ENCODE data around the gene ABCA13. TPM values are rescaled to one million over a fixed set of nuclear protein-coding genes. Genes with fewer than 3 reads are reported as not detected.

ABCA13 gene
- polyA plus RNA-seq, 1 experiment = 0.05 TPM

GRCh38 chr7:48473205-48473865 lies 302.1 kb downstream of the ABCA13 start:
- CTCF ChIA-PET = no interaction called here
- Histone ChIP-seq H3K27me3 (ENCODE audit: control insufficient read depth, insufficient read depth, low read length) (no peaks in the 10 kb centered on the region), H3K9me3 (ENCODE audit: control insufficient read depth, insufficient read depth, low read length) (no peaks in the 10 kb centered on the region), H3K27ac (ENCODE audit: low read depth, low read length) (no peak overlapping the region), H3K4me3 (ENCODE audit: low read depth, low read length) (no peak overlapping the region)
- no peak for DNase-seq (ENCODE audit: low read depth, low spot score)
- TF ChIP-seq, protein P1, sequence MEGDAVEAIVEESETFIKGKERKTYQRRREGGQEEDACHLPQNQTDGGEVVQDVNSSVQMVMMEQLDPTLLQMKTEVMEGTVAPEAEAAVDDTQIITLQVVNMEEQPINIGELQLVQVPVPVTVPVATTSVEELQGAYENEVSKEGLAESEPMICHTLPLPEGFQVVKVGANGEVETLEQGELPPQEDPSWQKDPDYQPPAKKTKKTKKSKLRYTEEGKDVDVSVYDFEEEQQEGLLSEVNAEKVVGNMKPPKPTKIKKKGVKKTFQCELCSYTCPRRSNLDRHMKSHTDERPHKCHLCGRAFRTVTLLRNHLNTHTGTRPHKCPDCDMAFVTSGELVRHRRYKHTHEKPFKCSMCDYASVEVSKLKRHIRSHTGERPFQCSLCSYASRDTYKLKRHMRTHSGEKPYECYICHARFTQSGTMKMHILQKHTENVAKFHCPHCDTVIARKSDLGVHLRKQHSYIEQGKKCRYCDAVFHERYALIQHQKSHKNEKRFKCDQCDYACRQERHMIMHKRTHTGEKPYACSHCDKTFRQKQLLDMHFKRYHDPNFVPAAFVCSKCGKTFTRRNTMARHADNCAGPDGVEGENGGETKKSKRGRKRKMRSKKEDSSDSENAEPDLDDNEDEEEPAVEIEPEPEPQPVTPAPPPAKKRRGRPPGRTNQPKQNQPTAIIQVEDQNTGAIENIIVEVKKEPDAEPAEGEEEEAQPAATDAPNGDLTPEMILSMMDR (IDR thresholded peaks at IDR 0.05; ENCODE audit: low read depth, low read length) = no peak
- POLR2A ChIA-PET = no interaction called here

DNA sequence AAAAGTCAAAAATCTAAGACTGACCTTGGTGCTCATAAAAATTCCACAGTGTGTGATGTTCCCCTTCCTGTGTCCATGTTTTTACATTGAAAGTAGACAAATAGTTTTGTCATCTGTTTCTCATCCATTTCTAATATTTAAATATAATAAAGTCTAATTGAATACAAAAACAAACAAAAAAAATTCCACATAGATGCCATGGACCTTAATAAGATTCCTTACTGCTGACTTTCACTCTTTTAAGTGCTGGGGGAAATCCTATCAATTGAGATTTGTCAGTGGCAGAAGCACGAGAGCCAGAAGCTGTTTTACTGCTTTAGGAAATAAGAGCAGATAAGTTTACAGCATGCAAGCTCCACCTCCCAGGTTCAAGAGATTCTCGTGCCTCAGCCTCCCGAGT lies 310.0 kb downstream of the ABCA13 start:
- POLR2A ChIA-PET = no interaction called here
- Histone ChIP-seq H3K27me3 (ENCODE audit: control insufficient read depth, insufficient read depth, low read length) (no peaks in the 10 kb centered on the region), H3K4me3 (ENCODE audit: low read depth, low read length) (no peak overlapping the region), H3K9me3 (ENCODE audit: control insufficient read depth, insufficient read depth, low read length) (no peaks in the 10 kb centered on the region), H3K27ac (ENCODE audit: low read depth, low read length) (no peak overlapping the region)
- DNase-seq (ENCODE audit: low read depth, low spot score) = no peak
- CTCF ChIA-PET = no interaction called here
- TF ChIP-seq, protein P1 (IDR thresholded peaks at IDR 0.05; ENCODE audit: low read depth, low read length) = no peak

DNA sequence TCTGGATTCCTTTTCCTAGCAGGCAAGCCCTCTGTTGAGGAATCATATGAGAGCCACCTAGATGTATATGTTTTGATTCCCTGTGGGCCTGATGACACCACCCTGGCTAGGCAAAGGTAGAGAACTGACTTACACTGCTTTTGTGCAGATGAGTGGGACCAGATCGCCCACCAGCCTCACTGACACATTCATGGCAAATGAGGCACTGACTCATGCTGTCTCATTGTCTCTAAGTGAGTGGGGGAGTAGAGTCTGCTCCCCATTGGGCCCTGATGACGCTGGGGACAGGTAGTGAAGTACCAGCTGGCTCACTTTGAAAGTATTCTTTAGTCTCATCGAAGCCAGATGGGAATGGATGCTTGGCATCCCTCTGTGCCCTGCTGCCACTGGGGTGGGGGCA lies 326.3 kb downstream of the ABCA13 start:
- Histone ChIP-seq H3K27ac (ENCODE audit: low read depth, low read length) (no peak overlapping the region), H3K4me3 (ENCODE audit: low read depth, low read length) (no peak overlapping the region), H3K9me3 (ENCODE audit: control insufficient read depth, insufficient read depth, low read length) (no peaks in the 10 kb centered on the region), H3K27me3 (ENCODE audit: control insufficient read depth, insufficient read depth, low read length) (no peaks in the 10 kb centered on the region)
- POLR2A ChIA-PET = no interaction called here
- CTCF ChIA-PET = no interaction called here
- no peak for DNase-seq (ENCODE audit: low read depth, low spot score)
- TF ChIP-seq, protein P1 (IDR thresholded peaks at IDR 0.05; ENCODE audit: low read depth, low read length) = no peak

GRCh38 chr7:48502021-48502420 lies 330.8 kb downstream of the ABCA13 start:
- no peak overlapping the region for H3K4me3 ChIP-seq (ENCODE audit: low read depth, low read length)

GRCh38 chr7:48505051-48505450 lies 333.8 kb downstream of the ABCA13 start:
- ChIA-PET CTCF (no interaction called here), POLR2A (no interaction called here)
- no peaks in the 10 kb centered on the region for H3K27me3 ChIP-seq (ENCODE audit: control insufficient read depth, insufficient read depth, low read length)
- TF ChIP-seq, protein P1 (IDR thresholded peaks at IDR 0.05; ENCODE audit: low read depth, low read length) = no peak
- no peak overlapping the region for H3K4me3 ChIP-seq (ENCODE audit: low read depth, low read length)
- DNase-seq (ENCODE audit: low read depth, low spot score) = no peak
- H3K27ac ChIP-seq (ENCODE audit: low read depth, low read length) = no peak overlapping the region
- no peaks in the 10 kb centered on the region for H3K9me3 ChIP-seq (ENCODE audit: control insufficient read depth, insufficient read depth, low read length)

More at GRCh38 chr7:48502021-48502420, 330.8 kb downstream of the ABCA13 start:
- ChIA-PET CTCF (no interaction called here), POLR2A (no interaction called here)
- Histone ChIP-seq H3K27ac (ENCODE audit: low read depth, low read length) (no peak overlapping the region), H3K9me3 (ENCODE audit: control insufficient read depth, insufficient read depth, low read length) (no peaks in the 10 kb centered on the region), H3K27me3 (ENCODE audit: control insufficient read depth, insufficient read depth, low read length) (no peaks in the 10 kb centered on the region)
- TF ChIP-seq, protein P1 (IDR thresholded peaks at IDR 0.05; ENCODE audit: low read depth, low read length) = no peak
- no peak for DNase-seq (ENCODE audit: low read depth, low spot score)
